Ishikawa (cell line): ENCODE results near the gene AP5B1.

ENCODE experiments used
- CEBPB ChIP-seq: IDR thresholded peaks from 2 replicates; pipeline ENCODE4 v1.6.1; 2012
- CREB1 ChIP-seq: IDR thresholded peaks from 2 replicates; pipeline ENCODE4 v1.6.1; 2012; ENCODE audit warnings: low read depth
- EGR1 ChIP-seq: IDR thresholded peaks from 2 replicates; pipeline ENCODE4 v1.6.1; 2012
- EP300 ChIP-seq: IDR thresholded peaks from 2 replicates; pipeline ENCODE4 v1.6.1; 2012; ENCODE audit warnings: borderline replicate concordance
- FOXM1 ChIP-seq: IDR thresholded peaks from 2 replicates; pipeline ENCODE4 v1.6.1; 2012; ENCODE audit warnings: low read depth, borderline replicate concordance
- MAX ChIP-seq: IDR thresholded peaks from 2 replicates; pipeline ENCODE4 v1.6.1; 2012
- NFIC ChIP-seq: IDR thresholded peaks from 2 replicates; pipeline ENCODE4 v1.6.1; 2012
- RAD21 ChIP-seq: IDR thresholded peaks from 2 replicates; pipeline ENCODE4 v1.6.1; 2012; ENCODE audit warnings: low read depth
- REST ChIP-seq: IDR thresholded peaks from 2 replicates; pipeline ENCODE4 v1.6.1; 2012; ENCODE audit warnings: low read depth, mild to moderate bottlenecking
- TAF1 ChIP-seq: IDR thresholded peaks from 2 replicates; pipeline ENCODE4 v1.6.1; 2012; ENCODE audit warnings: low read depth, mild to moderate bottlenecking
- TCF12 ChIP-seq: IDR thresholded peaks from 2 replicates; pipeline ENCODE4 v1.6.1; 2012; ENCODE audit warnings: low read depth
- TEAD4 ChIP-seq: IDR thresholded peaks from 2 replicates; pipeline ENCODE4 v1.6.1; 2012
- USF1 ChIP-seq: IDR thresholded peaks from 2 replicates; pipeline ENCODE4 v1.6.1; 2012
- YY1 ChIP-seq: IDR thresholded peaks from 2 replicates; pipeline ENCODE4 v1.6.1; 2012; ENCODE audit warnings: low read depth
- ZBTB7A ChIP-seq: IDR thresholded peaks from 2 replicates; pipeline ENCODE4 v1.6.1; 2012; ENCODE audit warnings: low read depth

The AP5B1 gene

GRCh38 chr11:65801153-65801987 is 20.6 kb upstream of the AP5B1 start:
- TF ChIP-seq EGR1 = no peak

GRCh38 chr11:65798882-65799281 is 18.1 kb upstream of the AP5B1 start:
- TF ChIP-seq FOXM1 = no peak
- no peak for TF ChIP-seq NFIC

- TF ChIP-seq FOXM1 = no peak
- TF ChIP-seq USF1 = no peak
- TF ChIP-seq TCF12 = no peak
- TF ChIP-seq YY1 = no peak
- no peak for TF ChIP-seq TAF1
- TF ChIP-seq REST = no peak
- no peak for TF ChIP-seq CREB1
- TF ChIP-seq NFIC = no peak
- TF ChIP-seq MAX = no peak
- TF ChIP-seq EGR1 = no peak
- TF ChIP-seq EP300 = no peak
- TF ChIP-seq TEAD4 = no peak
- no peak for TF ChIP-seq RAD21
- TF ChIP-seq ZBTB7A = no peak
- no peak for TF ChIP-seq CEBPB
Observed at GRCh38 chr11:65797711-65798110, 16.9 kb upstream of the AP5B1 start.

- TF ChIP-seq NFIC (no peak), RAD21 (no peak), ZBTB7A (no peak), CEBPB (no peak), TAF1 (no peak), FOXM1 (no peak), EGR1 (no peak), TEAD4 (no peak), TCF12 (no peak), EP300 (no peak)
Observed at GRCh38 chr11:65796726-65797601, 16.2 kb upstream of the AP5B1 start.

GRCh38 chr11:65794570-65795510 is 14.1 kb upstream of the AP5B1 start:
- no peak for TF ChIP-seq TEAD4
- no peak for TF ChIP-seq YY1
- TF ChIP-seq NFIC = no peak
- no peak for TF ChIP-seq ZBTB7A
- TF ChIP-seq EP300 = no peak
- TF ChIP-seq REST = no peak
- no peak for TF ChIP-seq CREB1
- TF ChIP-seq TCF12 = no peak
- no peak for TF ChIP-seq TAF1
- TF ChIP-seq FOXM1 = no peak
- no peak for TF ChIP-seq CEBPB
- no peak for TF ChIP-seq EGR1
- TF ChIP-seq MAX = no peak
- TF ChIP-seq RAD21 = no peak
- no peak for TF ChIP-seq USF1
